NCI-H146 treated with DMSO at 0.1 percent for 48 hours (cell line): ENCODE data around the gene GAL3ST2.
"Not testable (repeated sequence)": the region's sequence is repeated elsewhere in the genome, so short reads cannot be mapped to it uniquely, and the experiment has no call there.

ENCODE experiments used
- DNase-seq: peaks from one replicate; lab custom pipeline; 2025; ENCODE audit not compliant: unreplicated experiment; lab: John Stamatoyannopoulos, UW

The GAL3ST2 gene

DNA sequence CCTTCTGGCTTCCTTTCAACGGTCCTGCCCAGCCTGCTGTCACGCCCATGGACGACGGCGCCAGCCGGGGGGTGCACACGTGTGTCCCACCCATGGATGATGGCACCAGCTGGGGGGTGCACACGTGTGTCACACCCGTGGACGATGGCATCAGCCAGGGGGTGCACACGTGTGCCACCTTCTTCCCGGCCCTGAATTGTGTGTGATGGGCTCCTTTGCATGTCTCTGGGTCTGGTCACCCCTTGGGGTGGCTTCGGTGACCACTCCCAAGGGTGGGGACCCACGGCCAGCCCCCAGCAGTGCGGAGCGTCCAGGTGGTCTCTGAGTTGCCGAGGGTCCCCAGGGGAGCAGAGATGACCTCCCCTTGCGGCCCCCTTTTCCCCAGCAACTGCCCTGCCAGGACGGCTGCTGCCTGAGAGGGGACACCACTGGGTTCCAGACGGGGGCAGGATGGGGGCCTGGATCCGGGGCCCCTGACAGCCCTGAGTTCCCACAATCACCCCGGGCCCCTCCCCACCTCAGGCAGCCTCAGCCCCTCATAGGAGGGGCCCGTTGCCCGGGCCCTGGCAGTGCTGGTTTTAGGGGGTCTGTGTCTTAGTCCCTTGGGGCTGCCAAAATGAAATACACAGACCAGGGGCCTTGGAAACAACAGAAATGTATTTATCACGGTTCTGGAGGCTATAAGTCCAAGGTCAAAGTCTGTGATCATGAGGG, 41.8 kb downstream of the GAL3ST2 start:
- no peak for DNase-seq

DNA sequence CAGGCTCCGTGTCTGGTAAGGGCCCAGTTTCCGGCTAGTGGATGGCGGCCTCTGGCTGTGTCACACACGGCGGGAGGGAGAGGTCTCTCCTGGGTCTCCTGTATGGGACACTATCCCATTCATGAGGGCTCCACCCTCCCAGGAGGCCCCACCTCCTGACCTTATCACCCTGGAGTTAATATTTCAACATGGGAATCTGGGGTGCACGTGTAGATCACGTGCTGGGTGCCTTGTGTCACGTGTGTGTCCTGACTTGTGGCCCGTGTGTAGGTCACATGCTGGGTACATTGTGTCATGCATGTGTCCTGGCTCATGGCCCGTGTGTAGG, 42.3 kb downstream of the GAL3ST2 start:
- DNase-seq, result no peak

DNA sequence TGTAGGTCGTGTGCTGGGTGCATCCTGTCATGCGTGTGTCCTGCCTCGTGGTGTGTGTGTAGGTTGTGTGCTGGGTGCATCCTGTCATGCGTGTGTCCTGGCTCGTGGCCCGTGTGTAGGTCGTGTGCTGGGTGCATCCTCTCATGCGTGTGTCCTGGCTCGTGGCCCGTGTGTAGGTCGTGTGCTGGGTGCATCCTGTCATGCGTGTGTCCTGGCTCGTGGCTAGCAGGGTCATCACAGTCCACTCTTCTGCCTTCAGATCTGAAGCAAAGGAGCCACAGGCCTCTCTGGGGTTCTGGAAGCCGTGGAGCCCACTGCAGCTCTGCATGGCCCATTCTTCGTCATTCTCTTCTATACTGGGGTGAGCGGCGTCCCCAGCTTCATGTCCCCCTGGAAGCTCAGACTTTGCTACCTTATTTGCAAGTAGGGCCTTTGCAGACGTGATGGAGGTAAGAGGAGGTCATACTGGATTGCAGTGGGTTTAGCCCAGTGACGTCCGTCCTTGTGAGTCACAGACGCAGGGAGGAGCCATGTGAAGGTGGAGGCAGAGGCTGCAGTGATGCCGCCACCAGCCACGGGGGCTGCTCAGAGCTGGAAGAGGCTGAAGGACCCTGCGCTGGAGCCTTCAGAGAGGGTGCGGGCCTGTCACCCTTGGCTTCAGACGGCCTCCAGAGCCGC, 43.5 kb downstream of the GAL3ST2 start:
- DNase-seq, result not testable (repeated sequence)

DNA sequence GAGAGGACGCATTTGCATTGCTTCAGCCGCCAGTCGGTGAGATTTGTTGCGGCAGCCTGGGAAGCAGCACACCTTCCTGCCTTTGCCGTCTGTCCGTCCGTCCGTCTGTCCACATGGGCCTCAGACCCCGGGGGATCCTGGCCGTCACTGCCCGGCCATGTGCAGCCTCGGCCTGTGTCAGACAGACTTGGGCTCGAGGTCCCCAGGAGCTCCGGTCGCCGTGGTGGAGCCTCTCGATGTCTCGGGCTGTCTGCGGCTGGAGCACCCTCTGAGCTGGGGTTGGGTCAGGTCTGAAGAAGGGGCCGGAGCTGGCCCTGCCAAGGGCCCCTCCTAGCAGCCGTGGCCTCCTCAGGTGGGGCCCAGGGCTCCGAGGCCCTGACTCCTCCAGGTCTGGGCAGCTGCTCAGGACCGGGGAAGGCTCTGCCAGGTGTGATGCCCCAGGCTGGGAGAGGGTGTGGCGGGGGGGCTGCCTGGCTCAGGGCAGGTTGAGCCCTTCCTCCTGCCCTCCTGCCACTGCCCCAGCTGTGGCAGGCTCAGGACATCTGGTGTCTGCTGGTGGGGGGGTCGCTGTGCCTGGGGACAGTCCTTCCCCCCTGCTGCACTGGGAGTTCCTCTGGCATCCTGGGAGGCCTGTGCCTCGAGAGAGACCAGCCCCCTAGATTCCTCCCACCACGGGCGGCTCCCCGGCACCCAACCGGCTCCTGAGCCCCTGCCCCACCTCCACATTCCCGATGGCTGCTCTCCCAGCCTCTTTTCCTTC, 44.2 kb downstream of the GAL3ST2 start:
- no peak for DNase-seq

DNA sequence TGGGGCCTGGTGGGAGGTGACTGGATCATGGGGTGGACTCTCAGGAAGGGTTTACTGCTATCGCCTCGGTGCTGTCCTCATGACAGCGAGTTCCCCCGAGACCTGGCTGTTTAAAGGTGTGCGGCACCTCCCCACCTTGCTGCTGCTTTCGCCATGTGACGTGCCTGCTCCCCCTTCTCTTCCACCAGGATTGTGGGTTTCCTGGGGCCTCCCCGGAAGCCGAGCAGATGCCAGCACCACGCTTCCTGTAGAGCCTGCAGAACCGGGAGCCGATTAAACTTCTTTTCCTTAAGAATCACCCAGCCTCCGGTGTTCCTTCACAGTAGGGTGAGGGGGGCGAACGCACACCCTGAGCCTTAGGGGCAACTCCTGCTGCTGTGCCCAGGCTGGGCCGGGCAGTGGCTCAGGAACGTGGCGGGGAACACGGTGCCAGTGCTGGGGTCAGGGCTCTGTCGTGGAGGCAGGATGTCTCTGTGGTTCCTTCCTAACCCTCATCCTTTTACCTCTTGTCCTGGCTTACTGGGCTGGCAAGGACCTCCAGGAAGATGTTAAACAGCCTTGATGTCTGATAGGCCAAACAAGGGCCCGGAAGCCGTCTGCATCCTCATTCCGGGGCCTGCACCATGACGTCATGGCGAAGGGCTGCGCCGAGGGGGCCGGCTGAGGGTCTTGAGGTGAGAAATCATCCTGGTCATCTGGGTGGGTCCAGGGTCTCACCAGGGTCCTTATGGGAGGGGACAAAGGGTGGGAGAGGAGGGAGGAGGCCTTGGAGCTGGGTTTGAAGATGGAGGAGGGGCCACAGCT, 45.0 kb downstream of the GAL3ST2 start:
- no peak for DNase-seq

DNA sequence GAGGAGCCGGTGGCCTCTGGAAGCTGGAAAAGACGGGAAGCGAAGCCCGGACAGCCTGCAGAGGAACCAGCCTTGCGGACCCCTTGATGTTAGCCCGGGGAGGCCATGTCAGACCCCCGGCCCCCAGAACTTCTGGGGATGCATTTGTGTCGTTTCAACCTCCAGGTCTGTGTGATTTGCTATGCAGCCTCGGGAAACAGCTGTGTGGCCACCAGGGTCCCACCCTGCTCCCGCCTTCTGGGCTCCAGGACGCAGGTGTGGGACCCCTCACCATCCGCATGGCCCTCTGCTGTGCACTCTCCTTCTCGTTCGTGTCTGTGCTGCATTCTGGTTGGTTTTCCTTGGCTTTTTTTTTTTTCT, 45.6 kb downstream of the GAL3ST2 start:
- DNase-seq, result no peak

DNA sequence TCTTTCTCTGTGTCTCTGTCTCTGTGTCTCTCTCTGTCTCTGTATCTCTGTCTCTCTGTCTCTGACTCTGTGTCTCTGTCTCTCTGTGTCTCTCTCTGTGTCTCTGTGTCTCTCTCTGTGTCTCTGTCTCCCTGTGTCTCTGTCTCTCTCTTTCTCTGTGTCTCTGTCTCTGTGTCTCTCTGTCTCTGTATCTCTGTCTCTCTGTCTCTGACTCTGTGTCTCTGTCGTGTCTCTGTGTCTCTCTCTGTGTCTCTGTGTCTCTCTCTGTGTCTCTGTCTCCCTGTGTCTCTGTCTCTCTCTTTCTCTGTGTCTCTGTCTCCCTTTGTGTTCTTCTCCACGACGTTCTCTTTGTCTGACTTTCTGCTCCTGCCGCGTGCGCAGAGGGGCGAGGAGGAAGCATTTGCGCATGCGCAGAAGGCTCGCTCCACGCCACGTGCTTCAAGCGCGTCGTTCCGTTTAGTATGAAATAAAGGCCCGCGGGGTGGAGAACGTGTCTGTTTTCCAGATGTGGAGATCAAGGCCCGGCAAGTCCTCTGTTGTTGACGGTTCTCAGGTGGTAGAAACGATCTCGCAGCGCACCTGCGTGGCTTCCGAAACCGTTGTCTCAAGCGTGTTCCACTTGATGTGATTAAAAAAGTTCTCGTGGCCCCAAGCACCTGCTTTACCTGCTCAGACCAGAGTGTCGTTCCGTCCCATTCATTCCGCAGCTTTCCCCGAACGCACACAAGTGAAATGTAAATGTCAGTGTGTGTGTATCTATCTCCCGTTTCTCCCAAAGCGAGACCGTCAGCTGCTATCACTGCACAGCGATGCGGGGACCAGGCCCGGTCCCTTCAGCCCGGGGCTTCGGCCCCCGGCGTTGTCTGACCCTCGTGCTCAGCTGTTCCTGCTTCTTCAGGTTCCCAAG, 47.2 kb downstream of the GAL3ST2 start:
- not testable (repeated sequence) for DNase-seq

DNA sequence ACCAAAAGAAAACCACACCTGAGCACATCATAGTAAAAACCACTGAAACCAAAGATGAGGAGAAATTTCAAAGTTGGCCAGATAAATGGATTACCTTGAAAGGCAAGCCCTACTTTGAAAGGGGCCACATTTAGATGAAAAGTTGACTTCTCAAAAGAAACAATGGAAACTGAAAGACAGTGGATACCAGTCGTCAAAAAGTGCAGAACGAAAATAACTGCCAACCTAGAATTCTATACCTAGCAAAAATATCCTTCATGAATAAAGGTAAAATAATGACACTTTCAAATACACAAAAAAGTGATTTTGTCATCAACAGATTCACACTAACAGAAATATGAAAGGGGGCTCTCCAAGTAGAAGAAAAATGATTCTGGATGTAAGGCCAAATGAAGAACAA, 50.8 kb downstream of the GAL3ST2 start:
- DNase-seq, result no peak

DNA sequence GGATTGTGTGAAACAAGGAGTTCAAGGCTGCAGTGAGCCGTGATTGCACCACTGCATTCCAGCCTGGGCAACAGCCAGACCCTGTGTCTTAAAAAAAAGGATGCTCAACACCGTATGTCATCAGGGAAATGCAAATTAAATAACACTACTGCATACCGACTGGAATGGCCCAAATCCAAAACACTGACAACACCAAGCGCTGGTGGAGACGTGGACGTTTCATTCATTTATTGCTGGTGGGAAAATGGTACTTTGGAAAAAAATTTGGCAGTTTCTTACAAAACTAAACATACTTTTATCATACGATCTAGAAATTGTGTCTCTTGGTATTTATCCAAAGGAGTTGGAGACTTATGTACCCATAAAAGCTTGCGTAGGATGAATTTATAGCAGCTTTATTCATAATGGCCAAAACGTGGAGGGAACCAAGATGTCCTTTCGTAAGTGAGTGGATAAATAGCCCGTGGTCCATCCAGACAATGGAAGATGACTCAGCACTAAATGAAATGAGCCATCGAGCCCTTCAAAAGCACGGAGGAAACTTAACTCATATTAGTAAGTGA, 56.6 kb downstream of the GAL3ST2 start:
- no peak for DNase-seq

DNA sequence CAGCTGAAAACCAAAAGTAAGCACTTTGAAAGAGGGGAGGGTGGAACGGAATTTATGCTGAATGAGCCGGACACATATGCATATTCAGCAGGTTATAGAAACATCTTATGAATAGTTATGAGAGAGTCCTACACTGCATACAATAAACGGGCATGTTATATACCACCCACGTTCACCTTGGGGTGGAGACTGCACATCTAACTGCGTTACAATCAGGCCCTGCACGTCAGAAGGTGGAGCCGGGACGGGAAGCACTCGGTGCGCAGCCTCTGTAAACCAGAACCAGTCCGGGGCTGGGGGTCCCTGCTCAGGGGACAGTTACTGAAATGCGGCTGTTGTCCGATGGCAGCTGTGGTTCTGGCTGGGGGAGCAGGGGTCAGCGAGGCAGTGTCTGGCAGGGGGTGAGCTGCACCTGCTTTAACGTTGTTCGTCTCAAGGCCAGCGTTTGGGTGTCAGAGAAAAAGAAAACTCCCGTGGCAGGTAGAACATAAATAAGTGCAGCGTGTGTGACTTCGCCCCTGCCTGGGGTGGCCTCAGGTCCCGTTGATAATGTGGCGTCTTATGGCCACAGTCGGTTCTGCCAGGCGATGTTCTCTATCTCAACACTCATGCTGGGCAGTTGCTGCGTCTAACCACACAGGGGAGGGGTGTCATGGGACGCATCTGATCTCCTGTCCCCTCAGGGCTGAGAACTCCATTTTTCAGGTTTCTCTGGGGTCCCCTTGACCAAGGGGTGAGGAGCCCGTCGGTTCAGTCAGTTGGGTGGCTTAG, 57.3 kb downstream of the GAL3ST2 start:
- DNase-seq, result not testable (repeated sequence)

DNA sequence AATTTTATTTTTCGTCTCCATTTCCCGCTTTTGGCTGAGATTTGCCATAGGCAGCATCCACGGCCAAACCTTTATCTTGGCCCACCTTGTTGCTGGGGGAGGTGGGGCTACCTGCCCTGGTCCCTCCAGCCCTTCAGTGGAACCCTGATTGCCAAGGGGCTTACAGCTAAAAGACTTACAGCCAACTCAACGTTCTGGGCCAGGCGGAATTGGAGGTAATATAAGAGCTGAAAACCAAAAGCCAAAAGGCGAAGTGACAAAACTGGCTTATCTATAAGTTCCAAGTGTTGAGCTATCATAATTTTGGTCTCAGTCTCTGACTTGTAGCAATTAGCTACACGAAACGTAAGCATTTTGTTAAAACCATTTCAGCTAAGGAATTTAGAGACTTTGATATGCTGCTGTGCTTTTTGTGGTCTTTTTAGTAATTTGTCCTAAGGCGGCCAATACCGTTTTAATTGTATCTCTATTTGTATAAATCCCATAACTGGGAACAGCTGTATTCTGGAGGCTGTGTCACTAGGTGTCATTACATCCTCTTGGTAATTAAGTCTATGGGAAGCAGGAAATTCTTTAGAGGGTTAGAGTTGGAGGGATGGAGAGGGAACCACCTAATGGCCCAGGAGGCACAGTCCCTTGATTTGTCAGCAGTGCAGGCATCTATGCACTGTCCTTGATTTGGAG, 58.0 kb downstream of the GAL3ST2 start:
- DNase-seq, result no peak

DNA sequence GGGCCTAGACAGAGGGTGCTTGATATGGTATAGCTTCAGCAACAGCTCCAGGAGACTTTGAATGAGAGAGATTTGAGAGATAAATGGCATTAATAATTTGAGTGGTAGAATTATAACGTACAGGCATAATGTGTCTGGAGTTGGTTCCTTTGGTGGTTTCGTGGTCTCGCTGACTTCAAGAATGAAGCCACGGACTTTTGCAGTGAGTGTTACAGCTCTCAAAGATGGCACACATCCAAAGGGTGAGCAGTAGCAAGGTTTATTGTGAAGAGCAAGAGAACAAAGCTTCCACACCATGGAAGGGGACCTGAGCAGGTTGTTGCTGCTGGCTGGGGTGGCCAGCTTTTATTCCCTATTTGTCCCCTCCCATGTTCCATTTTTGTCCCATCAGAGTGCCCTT, 59.0 kb downstream of the GAL3ST2 start:
- DNase-seq, result no peak

DNA sequence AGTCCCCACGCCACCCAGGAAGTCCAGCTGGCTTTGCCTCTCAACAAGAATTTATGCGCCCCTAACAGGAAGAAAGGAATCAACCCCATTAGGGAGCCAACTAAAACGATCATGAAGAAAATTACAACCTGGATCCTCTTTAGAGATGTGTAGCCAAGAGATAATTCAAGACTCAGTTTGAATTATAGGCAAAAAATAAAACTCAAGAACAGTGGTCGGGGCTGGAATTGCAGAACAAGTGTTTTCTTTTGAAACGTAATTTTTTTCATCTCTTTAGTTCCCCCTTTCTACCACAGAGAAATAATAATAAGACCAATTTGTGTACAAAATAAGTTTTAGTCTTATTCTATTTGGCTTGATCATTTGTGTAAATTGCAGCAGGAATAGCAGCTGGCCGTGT, 59.7 kb downstream of the GAL3ST2 start:
- DNase-seq, result no peak

DNA sequence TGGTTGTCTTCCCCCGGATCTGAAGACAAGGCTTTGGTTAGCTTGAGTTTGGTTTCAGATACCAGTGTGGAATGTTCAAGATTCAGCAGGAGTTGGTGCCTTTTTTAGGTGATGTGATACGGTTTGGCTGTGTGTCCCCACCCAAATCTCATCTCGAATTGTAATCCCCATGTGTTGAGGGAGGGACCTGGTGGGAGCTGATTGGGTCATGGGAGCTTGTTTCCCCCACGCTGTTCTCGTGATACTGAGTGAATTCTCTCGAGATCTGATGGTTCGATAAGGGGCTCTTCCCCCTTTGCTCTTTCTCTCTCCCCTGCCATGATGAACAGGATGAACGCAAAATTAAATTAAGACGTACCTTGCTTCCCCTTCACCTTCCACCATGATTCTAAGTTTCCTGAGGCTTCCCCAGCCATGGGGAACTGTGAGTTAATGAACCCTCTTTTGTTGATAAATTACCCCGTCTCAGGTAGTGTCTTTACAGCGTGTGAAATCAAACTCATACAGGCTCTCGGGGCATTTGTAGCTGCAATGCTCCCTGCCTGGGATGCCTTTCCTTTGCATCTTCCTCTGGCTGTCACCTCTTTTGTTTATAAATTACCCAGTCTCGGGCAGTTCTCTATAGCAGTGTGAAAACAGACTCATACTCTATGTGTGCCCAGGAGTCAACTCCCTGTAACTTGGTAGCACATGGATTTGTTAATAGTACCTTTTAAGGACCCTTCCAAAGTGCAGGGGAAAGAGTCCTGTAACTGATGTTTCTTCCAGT, 60.8 kb downstream of the GAL3ST2 start:
- DNase-seq, result no peak

DNA sequence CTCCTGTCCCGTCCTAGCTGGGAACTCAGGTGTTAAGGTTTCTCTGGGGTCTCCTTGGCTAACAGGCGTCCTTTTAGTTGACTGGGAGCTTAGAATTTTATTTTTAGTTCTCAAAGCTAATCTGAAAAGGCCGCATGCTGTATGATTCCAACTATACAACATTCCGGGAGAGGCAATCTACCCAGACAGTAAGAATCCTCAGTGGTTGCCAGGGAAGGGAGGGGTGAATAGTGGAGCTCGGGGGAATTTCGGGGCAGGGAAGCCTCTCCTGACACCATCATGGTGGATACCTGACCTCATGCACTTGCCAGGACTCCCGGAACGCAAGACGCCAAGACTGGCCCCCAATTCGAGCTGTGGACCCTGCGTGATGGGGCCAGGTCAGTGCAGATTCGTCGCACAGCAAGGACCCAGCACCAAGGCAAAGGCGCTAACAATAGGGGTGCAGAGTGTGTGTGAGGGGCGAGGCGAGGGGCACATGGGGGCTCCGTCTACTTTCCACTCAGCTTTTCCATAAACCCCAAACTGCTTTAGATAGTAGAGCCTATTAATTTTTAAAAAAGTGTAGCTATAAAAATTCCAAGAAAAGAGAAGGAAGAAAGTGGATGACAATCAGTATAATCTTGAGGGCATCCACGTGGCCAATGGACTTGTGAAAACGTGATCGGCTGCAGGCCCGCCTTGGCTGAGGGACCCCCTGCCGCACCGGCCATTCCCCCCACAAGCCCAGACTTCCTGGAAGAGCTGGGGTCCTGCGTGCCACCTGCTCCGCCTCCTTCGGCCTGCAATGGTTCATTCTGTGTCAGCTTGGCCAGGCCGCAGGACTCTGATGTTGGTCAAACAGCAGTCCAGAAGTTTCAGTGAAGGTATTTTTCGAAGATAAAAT, 64.8 kb downstream of the GAL3ST2 start:
- DNase-seq, result no peak

DNA sequence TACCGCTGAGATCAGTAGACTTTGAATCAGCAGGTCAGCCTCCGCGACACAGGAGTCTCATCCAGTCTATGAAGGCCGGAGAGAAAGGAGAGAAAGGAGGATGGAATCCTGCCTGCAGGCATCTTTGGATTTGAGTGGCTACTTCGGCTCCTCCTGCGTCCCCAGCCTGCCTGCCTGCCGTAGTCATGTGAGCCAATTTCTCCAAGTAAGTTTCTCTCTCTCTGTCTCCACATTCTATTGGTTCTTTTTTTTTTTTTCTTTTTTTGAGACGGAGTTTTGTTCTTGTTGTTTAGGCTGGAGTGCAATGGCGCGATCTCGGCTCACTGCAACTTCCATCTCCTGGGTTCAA, 65.4 kb downstream of the GAL3ST2 start:
- DNase-seq, result no peak

DNA sequence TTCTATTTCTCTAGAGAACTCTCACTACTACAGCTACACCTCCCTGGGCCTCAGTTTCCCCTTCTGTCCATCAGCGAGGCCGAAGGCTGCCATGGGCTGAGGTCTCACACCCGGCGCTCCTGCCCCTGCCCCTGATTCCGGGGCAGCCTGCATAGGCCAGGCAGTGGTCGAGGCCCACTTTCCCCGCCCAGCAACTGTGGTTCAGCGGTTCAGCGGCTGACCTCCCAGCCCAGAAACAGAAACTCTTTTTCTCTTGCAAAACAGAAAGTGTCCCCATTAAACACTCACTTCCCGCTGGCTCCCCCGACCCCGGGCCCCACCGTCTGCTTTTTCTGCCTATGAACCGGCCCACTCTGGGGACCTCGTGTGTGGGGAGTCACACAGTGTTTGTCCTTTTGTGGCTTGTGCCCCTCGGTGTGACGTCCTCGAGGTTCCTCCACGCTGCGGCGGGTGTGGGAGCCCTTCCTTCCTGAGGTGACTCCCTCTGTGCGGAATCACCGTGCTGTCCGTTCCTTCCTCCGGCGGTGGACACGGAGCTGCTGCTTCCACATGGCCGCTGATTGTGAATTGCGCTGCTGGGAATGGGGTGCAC, 66.1 kb downstream of the GAL3ST2 start:
- DNase-seq, result no peak
